ENCODE measurements around the gene SETD7. TPM values are rescaled to one million over a fixed set of nuclear protein-coding genes. Genes with fewer than 3 reads are reported as not detected.

Gene SETD7
- total and polyA plus RNA-seq, 2 donors (not counting 1 experiment from before 2014, with no cell fraction given), result 5.1 to 13.0 TPM

DNA sequence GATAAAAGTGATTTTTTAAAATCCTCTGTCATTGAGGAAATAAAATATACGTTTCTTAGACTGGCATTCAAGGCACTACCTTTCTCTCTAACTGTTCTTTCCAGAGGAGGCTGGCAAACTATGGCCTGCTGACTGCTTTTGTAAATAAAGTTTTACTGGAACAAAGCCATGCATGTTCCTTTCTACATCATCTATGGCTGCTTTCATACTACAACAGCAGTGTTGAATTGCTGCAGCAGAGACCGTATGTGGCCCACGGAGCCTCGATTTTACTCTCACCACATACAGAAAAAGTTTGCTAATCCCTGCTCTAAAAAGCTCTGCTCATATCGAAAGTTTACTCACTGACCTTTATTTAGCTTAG lies 20.2 kb downstream of the SETD7 start:
- no peaks in the 10 kb centered on the region for H3K27me3 Mint-ChIP-seq
- ChIA-PET CTCF (interaction anchor here (1.0 kb wide), 2 partner anchors 9 to 12 kb away, joined by 3 read pairs; no protein-coding TSS in a partner anchor), POLR2A (no interaction called here)
- no peak overlapping the region for H3K27ac ChIP-seq (ENCODE audit: low read length in 2 of 2)
- ATAC-seq (ENCODE audit: low read depth), result no peak
- H3K36me3 ChIP-seq (replicated peaks in 1 of 2; ENCODE audit: control extremely low read depth in 1 of 2, control insufficient read depth in 1 of 2, extremely low read depth in 1 of 2, insufficient read depth in 2 of 2, low read length in 1 of 2), result peaks cover 4 to 9% of the 10 kb centered on the region in 2 experiments
- H3K27me3 ChIP-seq (replicated peaks in 1 of 4; ENCODE audit: control extremely low read depth in 1 of 4, control insufficient read depth in 3 of 4, insufficient read depth in 4 of 4, low read length in 3 of 4), result no peaks in the 10 kb centered on the region
- intact Hi-C loops (cut with micrococcal nuclease), result no loop called here
- no peaks in the 10 kb centered on the region for H3K9me3 Mint-ChIP-seq (ENCODE audit: insufficient read depth)
- peaks cover 1% of the 10 kb centered on the region for H3K4me1 Mint-ChIP-seq
- H3K9ac ChIP-seq (ENCODE audit: low read length), result no peak overlapping the region
- peaks cover 9% of the 10 kb centered on the region for H4K20me1 ChIP-seq (ENCODE audit: control insufficient read depth, insufficient read depth, low read length, poor library complexity, severe bottlenecking)
- TF ChIP-seq, protein P1, sequence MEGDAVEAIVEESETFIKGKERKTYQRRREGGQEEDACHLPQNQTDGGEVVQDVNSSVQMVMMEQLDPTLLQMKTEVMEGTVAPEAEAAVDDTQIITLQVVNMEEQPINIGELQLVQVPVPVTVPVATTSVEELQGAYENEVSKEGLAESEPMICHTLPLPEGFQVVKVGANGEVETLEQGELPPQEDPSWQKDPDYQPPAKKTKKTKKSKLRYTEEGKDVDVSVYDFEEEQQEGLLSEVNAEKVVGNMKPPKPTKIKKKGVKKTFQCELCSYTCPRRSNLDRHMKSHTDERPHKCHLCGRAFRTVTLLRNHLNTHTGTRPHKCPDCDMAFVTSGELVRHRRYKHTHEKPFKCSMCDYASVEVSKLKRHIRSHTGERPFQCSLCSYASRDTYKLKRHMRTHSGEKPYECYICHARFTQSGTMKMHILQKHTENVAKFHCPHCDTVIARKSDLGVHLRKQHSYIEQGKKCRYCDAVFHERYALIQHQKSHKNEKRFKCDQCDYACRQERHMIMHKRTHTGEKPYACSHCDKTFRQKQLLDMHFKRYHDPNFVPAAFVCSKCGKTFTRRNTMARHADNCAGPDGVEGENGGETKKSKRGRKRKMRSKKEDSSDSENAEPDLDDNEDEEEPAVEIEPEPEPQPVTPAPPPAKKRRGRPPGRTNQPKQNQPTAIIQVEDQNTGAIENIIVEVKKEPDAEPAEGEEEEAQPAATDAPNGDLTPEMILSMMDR (IDR thresholded peaks at IDR 0.05), result no peak
- TF ChIP-seq EZH2 (IDR thresholded peaks at IDR 0.05; ENCODE audit: borderline replicate concordance, insufficient read depth, low read depth, low read length, poor library complexity, severe bottlenecking), result no peak
- no peak overlapping the region for H2AFZ ChIP-seq (ENCODE audit: insufficient read depth, low read depth, low read length, poor library complexity, severe bottlenecking)
- H3K4me1 ChIP-seq (ENCODE audit: control insufficient read depth in 2 of 2, insufficient read depth in 2 of 2, low read length in 2 of 2), result no peaks in the 10 kb centered on the region
- H3K4me3 Mint-ChIP-seq, result no peak overlapping the region
- no peaks in the 10 kb centered on the region for H3K9me3 ChIP-seq (ENCODE audit: control extremely low read depth in 1 of 3, control insufficient read depth in 2 of 3, insufficient read depth in 1 of 3, low read length in 2 of 3)
- H3K4me2 ChIP-seq (replicated peaks; ENCODE audit: low read depth, low read length, poor library complexity, severe bottlenecking), result no peak overlapping the region
- no CpG with 5 or more reads among the region's 5 CpGs for WGBS (ENCODE audit: insufficient coverage)
- no peak overlapping the region for H3K4me3 ChIP-seq (ENCODE audit: control extremely low read depth in 1 of 5, extremely low read depth in 1 of 5, insufficient read depth in 1 of 5, low read depth in 2 of 5, low read length in 4 of 5)
- no peak for DNase-seq
- peaks cover 2% of the 10 kb centered on the region for H3K79me2 ChIP-seq (ENCODE audit: control insufficient read depth, insufficient read depth, low read length)
- H3K27ac Mint-ChIP-seq, result no peak overlapping the region

DNA sequence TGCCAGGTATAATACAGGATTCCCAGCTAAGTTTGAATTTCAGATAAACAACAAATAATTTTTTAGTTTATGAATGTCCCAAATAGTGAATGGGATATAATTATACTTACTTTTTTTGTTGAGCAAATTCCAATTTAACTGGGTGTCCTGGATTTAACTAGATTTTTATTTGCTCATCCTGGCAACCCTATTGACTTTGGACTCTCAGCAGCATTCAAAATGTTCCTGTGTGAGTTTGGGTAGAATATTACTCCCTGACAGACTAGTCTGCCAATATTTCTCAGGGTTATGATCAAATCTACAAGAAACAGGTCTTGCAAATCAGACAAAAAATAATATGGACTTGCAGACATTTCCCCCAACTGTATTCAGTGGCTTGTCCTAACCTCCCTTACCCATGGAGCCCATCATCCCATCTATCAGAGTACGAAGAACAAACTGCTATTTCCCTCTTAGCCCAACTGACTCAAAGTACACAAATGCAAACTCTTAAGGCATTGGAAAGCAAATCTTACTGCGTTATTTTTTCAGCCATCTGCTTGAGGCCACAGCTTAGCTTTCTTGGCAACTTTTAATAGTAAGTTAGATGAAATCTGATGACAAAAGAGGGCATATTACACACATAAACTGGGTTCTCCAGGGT lies 20.7 kb downstream of the SETD7 start:
- TF ChIP-seq, protein P1 (IDR thresholded peaks at IDR 0.05), result no peak
- TF ChIP-seq EZH2 (IDR thresholded peaks at IDR 0.05; ENCODE audit: borderline replicate concordance, insufficient read depth, low read depth, low read length, poor library complexity, severe bottlenecking), result no peak
- Histone ChIP-seq H3K27ac (ENCODE audit: low read length in 2 of 2) (no peak overlapping the region), H2AFZ (ENCODE audit: insufficient read depth, low read depth, low read length, poor library complexity, severe bottlenecking) (no peak overlapping the region), H3K9me3 (ENCODE audit: control extremely low read depth in 1 of 3, control insufficient read depth in 2 of 3, insufficient read depth in 1 of 3, low read length in 2 of 3) (no peaks in the 10 kb centered on the region), H3K4me2 (replicated peaks; ENCODE audit: low read depth, low read length, poor library complexity, severe bottlenecking) (no peak overlapping the region), H3K36me3 (replicated peaks in 1 of 2; ENCODE audit: control extremely low read depth in 1 of 2, control insufficient read depth in 1 of 2, extremely low read depth in 1 of 2, insufficient read depth in 2 of 2, low read length in 1 of 2) (peaks cover 2 to 4% of the 10 kb centered on the region in 2 experiments), H3K4me1 (ENCODE audit: control insufficient read depth in 2 of 2, insufficient read depth in 2 of 2, low read length in 2 of 2) (no peaks in the 10 kb centered on the region), H3K4me3 (ENCODE audit: control extremely low read depth in 1 of 5, extremely low read depth in 1 of 5, insufficient read depth in 1 of 5, low read depth in 2 of 5, low read length in 4 of 5) (no peak overlapping the region), H3K79me2 (ENCODE audit: control insufficient read depth, insufficient read depth, low read length) (no peaks in the 10 kb centered on the region), H3K27me3 (replicated peaks in 1 of 4; ENCODE audit: control extremely low read depth in 1 of 4, control insufficient read depth in 3 of 4, insufficient read depth in 4 of 4, low read length in 3 of 4) (no peaks in the 10 kb centered on the region), H4K20me1 (ENCODE audit: control insufficient read depth, insufficient read depth, low read length, poor library complexity, severe bottlenecking) (peaks cover 4% of the 10 kb centered on the region), H3K9ac (ENCODE audit: low read length) (no peak overlapping the region)
- H3K4me3 Mint-ChIP-seq, result no peak overlapping the region
- CTCF ChIA-PET, result interaction anchor here (1.0 kb wide), 2 partner anchors 13 to 505 kb away, joined by 3 to 4 read pairs; no protein-coding TSS in a partner anchor
- no peak for DNase-seq
- peaks cover 3% of the 10 kb centered on the region for H3K4me1 Mint-ChIP-seq
- H3K9me3 Mint-ChIP-seq (ENCODE audit: insufficient read depth), result no peaks in the 10 kb centered on the region
- ATAC-seq (ENCODE audit: low read depth), result no peak
- POLR2A ChIA-PET, result no interaction called here
- WGBS (ENCODE audit: insufficient coverage), result 100% methylated on average over 1 of the region's 2 CpGs
- intact Hi-C loops (cut with micrococcal nuclease), result no loop called here
- H3K27ac Mint-ChIP-seq, result no peak overlapping the region
- H3K27me3 Mint-ChIP-seq, result no peaks in the 10 kb centered on the region

Data from B cell (primary cell).